ENCODE data around the gene WHRN.

DNA sequence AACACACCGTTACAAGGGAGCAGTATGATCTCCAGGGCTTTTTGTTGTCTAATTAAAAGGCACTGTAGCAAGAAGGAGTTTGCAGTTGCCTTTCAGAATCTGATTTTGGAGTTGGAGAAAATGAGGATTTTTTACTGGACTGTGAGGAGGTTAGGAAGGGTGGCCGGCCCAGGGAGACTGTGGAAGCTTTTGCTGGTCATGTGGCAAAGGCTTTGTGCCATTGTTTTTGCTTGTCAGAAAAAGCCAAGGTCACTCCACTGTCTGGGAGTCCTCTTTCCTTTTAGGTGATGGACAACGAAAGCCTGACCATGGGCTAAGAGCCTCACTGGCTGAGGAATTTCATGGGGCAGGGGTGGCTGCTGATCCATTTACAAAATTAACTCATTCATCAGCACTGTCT is 10.3 kb upstream of the WHRN start:
- TF ChIP-seq YY1 (IDR thresholded peaks at IDR 0.05; ENCODE audit: insufficient read depth, insufficient read length): no peak
- no peak for TF ChIP-seq ZNF274 (IDR thresholded peaks at IDR 0.05; ENCODE audit: low read depth, low read length)

Data from NT2/D1 (cell line).